ENCODE measurements around the gene EPHB6.

- no peak for TF ChIP-seq ZNF707 (tag by site-specific recombination; IDR thresholded peaks at IDR 0.05)
- no peak for TF ChIP-seq ZNF155 (tag by site-specific recombination; IDR thresholded peaks at IDR 0.05)
- TF ChIP-seq, protein P1, sequence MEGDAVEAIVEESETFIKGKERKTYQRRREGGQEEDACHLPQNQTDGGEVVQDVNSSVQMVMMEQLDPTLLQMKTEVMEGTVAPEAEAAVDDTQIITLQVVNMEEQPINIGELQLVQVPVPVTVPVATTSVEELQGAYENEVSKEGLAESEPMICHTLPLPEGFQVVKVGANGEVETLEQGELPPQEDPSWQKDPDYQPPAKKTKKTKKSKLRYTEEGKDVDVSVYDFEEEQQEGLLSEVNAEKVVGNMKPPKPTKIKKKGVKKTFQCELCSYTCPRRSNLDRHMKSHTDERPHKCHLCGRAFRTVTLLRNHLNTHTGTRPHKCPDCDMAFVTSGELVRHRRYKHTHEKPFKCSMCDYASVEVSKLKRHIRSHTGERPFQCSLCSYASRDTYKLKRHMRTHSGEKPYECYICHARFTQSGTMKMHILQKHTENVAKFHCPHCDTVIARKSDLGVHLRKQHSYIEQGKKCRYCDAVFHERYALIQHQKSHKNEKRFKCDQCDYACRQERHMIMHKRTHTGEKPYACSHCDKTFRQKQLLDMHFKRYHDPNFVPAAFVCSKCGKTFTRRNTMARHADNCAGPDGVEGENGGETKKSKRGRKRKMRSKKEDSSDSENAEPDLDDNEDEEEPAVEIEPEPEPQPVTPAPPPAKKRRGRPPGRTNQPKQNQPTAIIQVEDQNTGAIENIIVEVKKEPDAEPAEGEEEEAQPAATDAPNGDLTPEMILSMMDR (tag by site-specific recombination; IDR thresholded peaks at IDR 0.05), result no peak
- TF ChIP-seq KLF8 (tag by site-specific recombination; IDR thresholded peaks at IDR 0.05), result no peak
- TF ChIP-seq ZNF2 (tag by site-specific recombination; IDR thresholded peaks at IDR 0.05), result no peak
- TF ChIP-seq ZNF274 (IDR thresholded peaks at IDR 0.05; ENCODE audit: low read length), result no peak
- no peak for TF ChIP-seq ZNF274 (tag by site-specific recombination; IDR thresholded peaks at IDR 0.05; ENCODE audit: borderline replicate concordance)
- no peak for TF ChIP-seq ZBTB20 (tag by site-specific recombination; IDR thresholded peaks at IDR 0.05)
- no peak for TF ChIP-seq SP7 (tag by site-specific recombination; IDR thresholded peaks at IDR 0.05)
- no peak for TF ChIP-seq ZNF221 (tag by site-specific recombination; IDR thresholded peaks at IDR 0.05; ENCODE audit: borderline replicate concordance)
- no peak for TF ChIP-seq ZNF76 (tag by site-specific recombination; IDR thresholded peaks at IDR 0.05; ENCODE audit: borderline replicate concordance, low read depth)
- no peak for TF ChIP-seq ZFP41 (tag by site-specific recombination; IDR thresholded peaks at IDR 0.05; ENCODE audit: borderline replicate concordance)
- no peak for TF ChIP-seq ZNF521 (tag by site-specific recombination; IDR thresholded peaks at IDR 0.05)
Measured at GRCh38 chr7:142884286-142884640, 29.4 kb downstream of the EPHB6 start.
